RCC 7860 (cell line): ENCODE data around the gene GTPBP10.

ENCODE experiments used
- DNase-seq: peaks from one replicate; pipeline ENCODE4 v3.0.0-alpha.2; 2015; ENCODE audit warnings: low spot score
- FAIRE-seq: peaks from 2 replicates; lab custom pipeline; 2012; peaks lifted over from hg19 to GRCh38; lab: Jason Lieb, UNC

GTPBP10 gene

DNA sequence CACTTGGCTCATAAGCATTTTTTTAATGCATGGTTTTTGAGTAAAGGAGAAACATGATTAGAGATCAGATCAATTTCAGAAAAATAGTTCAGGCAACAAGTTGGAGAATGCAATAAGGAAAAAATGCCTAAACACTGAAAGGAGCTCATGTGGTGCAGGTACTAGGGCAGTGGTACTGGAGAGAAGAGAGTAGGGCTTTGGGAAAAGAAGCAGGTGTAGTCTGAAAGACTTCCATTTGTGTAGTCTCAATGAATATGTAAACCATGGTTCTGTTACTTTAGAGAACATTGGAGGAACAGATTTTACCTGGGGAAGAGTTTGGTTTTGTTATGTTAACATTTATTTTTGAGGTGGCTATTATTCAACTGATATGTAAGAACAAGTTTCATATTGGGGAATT, 5.5 kb downstream of the GTPBP10 start:
- DNase-seq, result no peak
- FAIRE-seq, result no peak

DNA sequence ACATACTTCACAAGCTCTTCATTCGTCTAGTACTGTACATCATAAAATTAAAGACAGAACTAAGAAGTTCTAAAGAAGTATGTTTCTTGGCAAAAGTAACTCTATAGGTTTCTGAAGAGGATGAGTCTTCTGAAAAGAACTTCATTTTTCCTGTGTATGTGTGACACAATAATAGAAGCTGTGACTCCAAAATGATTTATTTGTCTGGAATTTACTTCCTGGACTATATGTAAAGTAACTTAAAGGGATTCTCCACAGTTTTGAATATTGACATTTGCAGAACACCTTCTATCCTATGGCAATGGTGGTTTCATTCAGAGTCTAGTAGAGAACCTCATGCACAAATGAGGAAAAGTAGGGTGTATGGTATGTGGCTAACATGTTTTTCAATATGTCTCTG, 36.9 kb downstream of the GTPBP10 start:
- FAIRE-seq, result peak; percentile 84
- peak; percentile 72 for DNase-seq

DNA sequence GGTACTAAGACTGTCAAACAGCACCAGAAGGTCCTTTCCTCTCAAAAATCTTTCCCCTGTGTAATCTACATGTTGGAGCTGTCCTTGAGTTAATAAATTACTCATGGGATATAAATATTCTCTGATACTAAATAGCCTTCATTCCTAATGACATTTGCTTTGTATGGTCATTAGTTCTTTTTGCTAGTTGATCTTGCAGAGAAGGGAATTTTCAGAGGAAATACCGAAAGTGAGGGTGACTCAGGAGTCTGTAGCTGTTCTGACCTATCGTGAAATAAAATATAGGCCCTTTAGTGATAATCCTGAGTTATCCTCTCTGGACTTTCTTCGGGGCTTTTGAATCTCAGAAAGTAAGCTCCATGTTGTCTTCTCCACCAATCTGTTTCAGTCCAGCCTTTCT, 37.3 kb downstream of the GTPBP10 start:
- DNase-seq, result peak; percentile 70
- FAIRE-seq, result no peak

DNA sequence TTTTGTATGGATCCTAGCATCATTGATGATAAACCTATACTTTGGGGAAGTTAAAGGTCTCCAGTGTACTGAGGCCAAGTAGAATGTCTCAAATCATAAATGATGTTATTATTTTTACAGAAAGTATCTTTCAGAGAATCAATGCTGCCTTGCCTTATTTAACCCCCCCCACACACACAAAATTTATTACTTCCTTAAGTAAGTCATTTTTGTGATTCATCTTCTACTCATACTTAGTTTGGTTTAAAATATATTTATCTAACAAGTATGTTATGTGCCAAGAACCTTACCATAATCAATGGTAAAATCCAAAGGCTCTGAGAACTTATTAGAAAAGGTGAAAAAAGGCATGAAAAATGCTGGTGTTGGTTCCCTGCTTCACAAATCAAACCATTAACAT, 37.9 kb downstream of the GTPBP10 start:
- FAIRE-seq (peak; percentile 70), DNase-seq (no peak)

DNA sequence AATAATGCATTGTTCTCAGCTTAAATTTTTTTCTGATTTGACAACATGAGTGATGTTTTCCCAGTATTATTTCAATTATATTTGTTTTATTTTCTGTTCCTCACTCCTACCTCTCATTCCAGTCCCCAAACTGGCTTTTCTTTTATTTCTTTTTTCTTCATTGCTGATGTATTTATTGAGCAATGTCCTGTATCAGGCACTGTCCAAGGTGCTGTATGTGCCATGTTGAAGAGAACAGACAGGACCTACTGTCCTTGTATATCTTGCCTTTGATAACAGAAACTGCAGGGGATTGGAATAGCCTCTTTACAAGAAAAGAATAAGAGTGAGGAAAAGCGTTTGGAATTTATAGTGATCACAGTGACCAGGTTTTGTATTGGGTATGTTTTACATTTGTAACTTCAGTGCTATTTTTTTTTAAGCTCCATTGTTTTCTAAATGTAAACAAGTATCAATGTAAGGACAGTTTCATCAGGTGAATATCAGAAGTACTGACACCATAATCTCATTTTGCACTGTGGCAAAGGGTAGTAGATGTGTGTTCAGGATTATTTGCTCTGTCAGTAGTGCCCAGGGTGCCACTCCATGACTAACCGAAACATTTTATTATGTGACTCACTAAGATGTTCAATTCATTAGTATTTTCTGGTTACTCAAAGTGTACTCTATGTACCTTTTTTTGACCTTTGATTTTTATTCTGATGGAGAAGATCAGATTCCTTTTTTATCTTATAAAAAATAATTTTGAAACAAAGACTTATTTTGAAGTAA, 41.1 kb downstream of the GTPBP10 start:
- FAIRE-seq, result no peak
- no peak for DNase-seq

DNA sequence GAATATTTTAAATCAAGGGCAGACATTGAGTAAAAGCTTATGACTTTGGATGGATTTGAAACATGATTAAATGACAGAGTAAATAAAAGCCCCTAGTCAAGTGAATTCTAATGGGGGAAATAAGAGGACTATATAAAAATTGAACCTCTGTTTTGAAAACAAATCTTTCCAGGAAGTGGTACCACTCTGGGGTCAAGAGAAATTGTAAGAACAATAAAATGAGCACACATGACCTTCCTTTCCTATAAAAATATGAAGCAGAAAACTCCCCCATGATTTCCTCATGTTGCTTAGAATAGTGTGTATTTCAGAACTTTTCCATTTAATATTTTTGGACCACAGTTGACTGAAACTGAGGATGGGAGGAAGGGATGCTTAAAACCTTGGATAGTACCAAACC, 44.4 kb downstream of the GTPBP10 start:
- FAIRE-seq, result no peak
- DNase-seq, result no peak

DNA sequence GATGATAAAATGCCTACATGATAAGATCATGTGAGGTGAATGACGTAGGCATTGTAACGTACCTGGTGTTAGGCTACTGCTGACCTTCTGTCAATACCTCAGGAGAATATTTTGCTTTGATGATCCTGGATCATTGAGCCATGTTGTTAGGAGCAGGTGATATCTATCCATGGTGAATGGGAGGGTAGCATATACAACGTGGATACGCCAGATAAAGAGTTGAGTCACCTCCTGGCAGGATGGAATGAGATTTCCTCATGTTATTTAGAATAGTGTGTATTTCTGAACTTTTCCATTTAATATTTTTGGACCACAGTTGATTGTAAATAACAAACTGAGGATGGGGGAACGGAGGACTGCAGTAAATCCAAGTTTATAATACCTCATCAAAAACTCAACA, 45.0 kb downstream of the GTPBP10 start:
- no peak for FAIRE-seq
- no peak for DNase-seq

DNA sequence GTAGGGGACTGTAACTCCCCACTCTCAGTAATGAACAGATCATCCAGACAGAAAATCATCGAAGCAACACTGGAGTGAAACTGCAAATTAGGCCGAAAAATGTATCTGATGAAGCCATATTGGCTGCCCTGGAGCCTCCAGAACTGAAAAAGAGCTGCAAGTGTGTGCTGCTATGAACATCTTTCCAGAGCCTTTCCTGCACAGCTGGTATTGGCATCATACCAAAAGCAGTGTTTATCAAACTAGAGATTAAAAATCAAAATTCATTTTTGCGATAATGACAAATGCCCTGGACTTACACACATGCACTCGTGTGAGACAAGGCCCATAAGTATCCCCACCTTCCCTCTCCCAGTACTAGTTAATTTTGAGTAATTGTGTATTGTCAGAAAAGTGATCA, 49.9 kb downstream of the GTPBP10 start:
- DNase-seq, result no peak
- no peak for FAIRE-seq

DNA sequence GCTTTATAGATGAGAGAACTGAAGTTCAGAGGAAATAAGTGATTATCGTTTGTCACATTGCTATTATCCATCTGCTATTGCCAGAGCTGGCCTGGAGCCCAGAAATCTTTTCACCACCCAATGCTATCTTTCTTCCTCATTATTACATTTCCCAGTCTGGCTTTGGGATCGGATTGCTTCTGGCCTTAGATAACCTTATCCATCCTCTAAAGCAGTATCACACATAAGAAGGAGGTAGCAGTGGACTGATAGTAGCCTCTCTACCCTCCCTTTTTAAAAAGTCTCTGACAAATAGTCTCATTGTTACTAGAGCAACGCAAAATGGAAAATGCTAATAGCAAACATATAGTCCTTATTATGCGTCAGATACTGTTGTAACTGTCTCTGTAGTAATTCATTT, 55.5 kb downstream of the GTPBP10 start:
- FAIRE-seq (no peak), DNase-seq (no peak)

DNA sequence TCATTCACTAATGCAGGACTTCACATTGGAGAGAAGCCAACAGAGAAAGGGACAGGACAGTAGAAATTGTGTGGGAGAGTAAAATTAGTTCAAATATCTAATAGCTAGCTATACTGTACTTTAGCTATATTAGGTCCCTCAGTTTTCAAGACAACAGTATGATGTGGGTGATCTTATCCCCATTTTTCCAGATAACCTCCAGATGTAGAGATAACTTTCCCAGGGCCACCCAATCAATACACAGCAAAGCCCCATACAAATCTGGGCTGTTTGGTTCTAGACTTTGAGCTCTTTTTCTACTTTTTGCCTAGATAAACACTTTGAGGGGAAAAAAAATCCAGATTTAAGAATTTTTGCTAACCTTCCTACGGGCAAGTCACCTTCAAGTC, 56.3 kb downstream of the GTPBP10 start:
- FAIRE-seq, result no peak
- no peak for DNase-seq

DNA sequence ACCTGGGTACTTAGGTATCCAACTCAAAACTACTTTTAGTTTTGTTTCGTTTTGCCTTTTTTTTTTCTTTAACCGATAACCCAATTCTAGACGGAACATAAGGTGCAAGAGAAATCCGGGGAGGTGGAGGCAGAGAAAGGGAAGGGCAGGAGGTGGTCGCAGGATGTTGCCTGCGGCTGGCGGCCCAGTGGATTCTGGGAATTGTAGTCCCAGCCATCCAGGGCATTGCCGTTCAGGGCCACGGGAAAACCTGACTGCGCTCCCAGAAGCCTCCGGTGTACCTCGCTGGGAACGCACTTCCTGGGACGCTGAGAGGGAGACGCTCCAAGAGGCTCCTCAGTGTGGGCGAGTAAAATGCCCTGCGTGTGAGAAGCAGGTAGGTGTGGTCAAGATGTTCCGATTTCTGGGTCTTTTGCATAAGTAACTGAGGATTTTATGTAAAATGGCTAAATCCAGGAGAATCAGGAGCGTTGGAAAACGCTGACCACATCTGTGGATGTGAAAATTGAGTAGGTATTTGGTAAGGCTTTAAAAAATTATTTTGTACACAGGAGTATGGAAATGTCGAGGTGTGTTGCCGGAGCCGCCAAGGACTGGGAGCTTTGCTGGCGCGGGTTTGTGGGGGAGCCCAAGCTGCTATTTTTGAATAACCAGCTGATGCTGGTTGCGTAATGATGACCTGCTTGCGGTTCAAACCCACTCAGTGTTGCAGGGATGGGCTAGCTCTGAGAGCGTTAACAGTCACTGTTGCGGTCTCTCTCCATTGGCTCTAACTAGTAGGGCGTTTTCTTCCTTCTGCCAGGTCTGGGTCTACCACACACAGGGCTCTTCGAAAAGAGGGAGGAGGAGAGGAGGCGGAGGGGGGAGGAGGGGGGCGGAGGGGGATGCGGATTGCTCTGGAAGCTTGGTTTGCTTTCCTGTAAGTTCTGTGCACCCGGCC, 56.9 kb downstream of the GTPBP10 start, which contains the start of gene CLDN12:
Gene CLDN12, plus strand, starts transcription at position 288 of the 940 bp plus-strand sequence. CDS start 9,216 bp downstream, outside the sequence.
- DNase-seq (peak; percentile 98), FAIRE-seq (peak; percentile 91)

DNA sequence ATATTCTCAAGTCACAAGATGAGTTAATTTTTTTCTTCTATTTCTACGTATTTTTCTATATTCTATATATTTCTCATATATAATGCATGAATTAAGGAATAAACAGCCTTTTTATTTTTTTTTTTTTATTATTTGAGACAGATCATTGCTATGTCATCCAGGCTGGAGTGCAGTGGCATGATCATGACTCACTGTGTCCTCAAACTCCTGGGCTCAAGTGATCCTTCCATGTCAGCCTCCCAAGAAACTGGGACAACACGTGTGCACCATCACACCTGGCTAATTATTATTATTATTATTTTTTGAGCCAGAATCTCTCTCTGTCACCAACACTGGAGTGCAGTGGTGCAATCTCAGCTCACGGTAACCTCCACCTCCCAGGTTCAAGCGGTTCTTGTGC, 58.3 kb downstream of the GTPBP10 start:
- DNase-seq (peak; percentile 46), FAIRE-seq (peak; percentile 82)

DNA sequence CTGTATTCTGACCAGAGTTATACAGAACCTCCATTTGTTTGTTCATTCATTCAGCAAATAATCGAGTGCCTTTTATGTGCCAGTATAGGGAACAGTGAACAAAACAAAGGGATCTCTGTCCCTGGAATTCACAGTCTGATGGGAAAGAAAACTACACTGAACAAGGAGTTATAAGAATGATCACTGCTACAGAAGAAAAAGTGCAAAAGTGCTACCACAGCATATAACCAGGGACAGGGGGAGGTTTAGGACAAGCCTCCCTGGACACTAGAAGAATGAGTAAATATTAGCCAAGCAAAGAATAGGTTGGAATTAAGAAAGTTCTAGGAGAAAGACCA, 60.9 kb downstream of the GTPBP10 start:
- FAIRE-seq (no peak), DNase-seq (no peak)

DNA sequence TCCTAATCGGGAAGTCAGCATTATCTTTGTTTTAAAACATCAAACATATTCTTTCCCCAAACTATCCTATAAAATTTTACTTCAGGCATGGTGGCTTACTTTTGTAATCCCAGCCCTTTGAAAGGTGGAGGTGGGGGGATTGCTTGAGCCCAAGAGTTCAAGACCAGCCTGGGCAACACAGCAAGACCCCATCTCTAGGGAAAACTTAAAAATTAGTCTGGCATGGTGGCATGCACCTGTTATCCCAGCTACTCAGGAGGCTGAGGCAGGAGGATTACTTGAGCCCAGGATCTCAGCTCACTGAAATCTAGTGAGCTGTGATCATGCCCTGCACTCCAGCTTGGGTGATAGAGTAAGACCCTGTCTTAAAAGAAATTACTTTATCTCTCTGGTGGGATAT, 61.6 kb downstream of the GTPBP10 start:
- FAIRE-seq, result no peak
- DNase-seq, result no peak

DNA sequence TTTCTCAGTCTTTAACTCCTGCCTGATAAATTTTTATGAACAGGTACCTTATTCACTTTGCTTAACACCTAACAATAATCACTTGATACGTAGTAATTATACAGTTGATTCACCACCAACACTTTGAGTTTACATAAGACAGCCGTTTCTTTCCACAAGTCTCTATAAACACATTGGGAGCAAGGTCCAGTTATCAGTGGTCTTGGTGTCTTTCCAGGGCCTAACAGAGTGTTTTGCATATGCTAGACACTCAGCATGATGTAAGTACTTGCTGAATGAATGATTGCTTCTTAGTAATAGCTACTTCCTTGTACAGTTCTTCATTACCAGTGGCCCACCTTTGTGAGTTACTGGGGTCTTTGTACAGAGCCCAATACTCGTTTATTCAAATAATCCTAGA, 63.2 kb downstream of the GTPBP10 start:
- FAIRE-seq, result no peak
- no peak for DNase-seq

DNA sequence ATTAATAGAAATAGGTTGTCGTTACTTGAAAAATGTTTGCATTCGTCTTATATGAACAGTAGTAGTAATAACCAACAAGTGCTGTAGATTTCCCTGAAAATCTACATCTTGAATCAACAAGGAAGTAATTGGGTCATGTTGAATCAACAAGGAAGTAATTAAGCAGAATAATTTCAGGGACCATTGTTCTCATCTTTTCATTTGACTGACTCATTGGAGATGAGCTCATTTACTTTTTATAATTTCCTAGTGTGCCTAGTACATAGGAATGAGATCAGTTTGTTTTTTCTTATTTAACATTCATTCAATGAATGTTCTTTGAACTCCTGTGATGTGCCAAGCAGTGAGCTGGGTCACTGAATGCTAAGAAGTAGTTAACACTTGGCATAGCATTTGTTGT, 65.0 kb downstream of the GTPBP10 start:
- DNase-seq, result peak; percentile 11

DNA sequence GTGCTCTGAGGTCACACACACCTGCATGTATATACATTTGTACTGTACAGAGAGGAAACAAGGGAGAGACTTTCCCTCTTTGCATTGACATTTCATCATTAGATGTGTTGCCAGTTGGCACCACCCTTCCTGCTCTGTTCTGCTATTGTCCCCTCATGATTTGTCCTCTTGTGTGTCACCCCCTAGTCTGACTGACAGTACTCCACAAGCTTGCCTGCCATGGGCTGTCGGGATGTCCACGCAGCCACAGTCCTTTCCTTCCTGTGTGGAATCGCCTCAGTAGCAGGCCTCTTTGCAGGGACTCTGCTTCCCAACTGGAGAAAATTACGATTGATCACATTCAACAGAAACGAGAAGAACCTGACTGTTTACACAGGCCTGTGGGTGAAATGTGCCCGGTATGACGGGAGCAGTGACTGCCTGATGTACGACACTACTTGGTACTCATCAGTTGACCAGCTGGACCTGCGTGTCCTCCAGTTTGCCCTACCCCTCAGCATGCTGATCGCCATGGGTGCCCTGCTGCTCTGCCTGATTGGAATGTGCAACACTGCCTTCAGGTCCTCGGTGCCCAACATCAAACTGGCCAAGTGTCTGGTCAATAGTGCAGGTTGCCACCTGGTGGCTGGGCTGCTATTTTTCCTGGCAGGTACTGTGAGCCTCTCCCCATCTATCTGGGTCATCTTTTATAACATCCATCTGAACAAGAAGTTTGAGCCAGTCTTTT, 66.1 kb downstream of the GTPBP10 start:
- FAIRE-seq (no peak), DNase-seq (peak; percentile 22)

More for the DNA sequence above, 65.0 kb downstream of the GTPBP10 start:
- FAIRE-seq, result no peak

DNA sequence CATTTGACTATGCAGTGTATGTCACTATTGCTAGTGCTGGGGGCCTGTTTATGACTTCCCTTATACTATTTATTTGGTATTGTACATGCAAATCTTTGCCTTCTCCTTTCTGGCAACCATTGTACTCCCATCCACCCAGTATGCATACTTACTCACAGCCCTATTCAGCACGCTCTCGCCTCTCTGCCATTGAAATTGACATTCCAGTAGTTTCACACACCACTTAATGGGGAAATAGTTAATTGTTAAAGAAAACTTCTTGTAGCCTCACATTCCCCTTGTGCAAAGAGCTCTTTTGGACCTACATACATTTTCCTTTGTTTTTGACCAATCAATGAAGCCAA, 66.6 kb downstream of the GTPBP10 start:
- DNase-seq (no peak), FAIRE-seq (no peak)

DNA sequence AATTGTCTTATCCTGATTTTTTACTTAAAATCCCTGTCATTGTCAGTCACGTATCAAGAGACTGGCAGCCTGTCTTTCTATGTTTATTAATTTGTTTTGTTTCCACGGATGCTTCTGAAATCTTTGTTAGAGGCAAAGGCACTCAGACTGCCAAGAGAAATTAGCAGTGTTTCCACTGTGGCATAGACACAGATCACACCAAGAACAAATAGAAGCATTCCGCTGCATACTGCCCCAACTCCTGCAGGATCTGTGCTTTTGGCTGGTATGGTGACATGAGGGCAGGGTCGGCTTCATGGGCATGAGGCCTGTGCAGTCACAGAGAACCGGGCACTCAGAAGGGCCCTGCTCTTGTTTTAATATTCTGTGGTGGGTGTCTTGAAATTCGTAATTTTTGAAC, 75.1 kb downstream of the GTPBP10 start:
- DNase-seq, result no peak
- FAIRE-seq, result no peak

DNA sequence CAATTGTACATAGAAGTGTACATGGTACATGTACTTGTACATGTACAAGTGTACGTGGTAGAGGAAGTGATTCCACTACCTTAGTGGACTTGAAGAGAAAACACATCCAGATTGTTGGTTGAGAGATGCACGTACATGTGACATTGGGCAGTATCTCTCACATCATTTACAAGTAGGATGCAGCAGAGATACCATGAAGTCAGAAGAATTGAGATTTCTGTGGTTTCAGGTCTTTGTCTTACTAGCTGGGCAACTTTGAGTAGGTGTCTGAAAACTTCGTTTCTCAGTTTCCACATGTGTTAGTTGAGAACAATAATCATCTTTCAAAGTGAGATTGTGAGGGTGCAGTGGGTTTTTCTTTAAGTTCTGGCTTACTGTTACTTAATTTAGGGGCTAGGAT, 78.2 kb downstream of the GTPBP10 start:
- no peak for DNase-seq

DNA sequence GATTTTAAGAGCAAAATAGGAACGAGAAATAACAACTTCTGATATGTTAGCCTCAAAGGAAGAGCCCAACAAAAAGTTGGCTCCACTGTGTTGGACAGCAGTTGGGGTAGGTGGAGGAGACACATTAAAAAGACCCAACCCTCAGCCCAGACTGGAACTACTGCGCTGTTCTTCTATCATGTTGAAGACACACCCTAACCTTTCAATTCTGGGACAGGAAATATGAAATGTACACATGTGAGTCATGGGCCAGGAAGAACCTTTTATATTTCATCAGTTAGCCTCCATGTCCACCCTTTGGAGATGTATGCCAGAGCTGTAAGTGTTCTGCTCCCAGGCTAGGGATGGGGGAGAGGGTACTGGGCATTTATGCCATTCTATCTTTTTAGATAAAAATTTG, 78.9 kb downstream of the GTPBP10 start:
- FAIRE-seq, result no peak
- DNase-seq, result no peak

More for the DNA sequence above, 78.2 kb downstream of the GTPBP10 start:
- FAIRE-seq, result no peak
